ENCODE measurements around the gene CLEC18B. TPM values are rescaled to one million over a fixed set of nuclear protein-coding genes. Genes with fewer than 3 reads are reported as not detected.
"Not testable (repeated sequence)": the region's sequence is repeated elsewhere in the genome, so short reads cannot be mapped to it uniquely, and the experiment has no call there.

The CLEC18B gene
- total and polyA plus RNA-seq, 11 donors: 0.14 to 1.5 (median 0.28) TPM; not detected in 5

- ATAC-seq; H3K4me3 ChIP-seq; intact Hi-C loops (cut with DNase I); H3K9me3 ChIP-seq; H3K4me1 ChIP-seq; H3K27me3 ChIP-seq; H3K27ac ChIP-seq; H3K36me3 ChIP-seq: not testable (repeated sequence)
- peak in 1 of 5 donors; percentile 7 for DNase-seq
- 81 to 83% (median 81%) methylated on average over 7 to 10 of the region's 13 CpGs for WGBS, 4 donors
Observed at GRCh38 chr16:74391454-74392050, 29.7 kb downstream of the CLEC18B start.

GRCh38 chr16:74382339-74383034, 38.8 kb downstream of the CLEC18B start:
- H3K4me3 ChIP-seq; intact Hi-C loops (cut with DNase I); DNase-seq; H3K9me3 ChIP-seq; H3K4me1 ChIP-seq; H3K27ac ChIP-seq; ATAC-seq; H3K36me3 ChIP-seq; H3K27me3 ChIP-seq: not testable (repeated sequence)
- 63 to 86% (median 69%) methylated on average over 2 to 4 of the region's 6 CpGs for WGBS, 4 donors

GRCh38 chr16:74373847-74374184, 47.5 kb downstream of the CLEC18B start:
- H3K27me3 ChIP-seq; ATAC-seq; intact Hi-C loops (cut with DNase I); H3K4me1 ChIP-seq; H3K9me3 ChIP-seq; H3K4me3 ChIP-seq; H3K27ac ChIP-seq; H3K36me3 ChIP-seq; DNase-seq: not testable (repeated sequence)
- WGBS, 4 donors: 94 to 96% (median 95%) methylated on average over 9 of the region's 9 CpGs

GRCh38 chr16:74372953-74373846, 48.1 kb downstream of the CLEC18B start:
- intact Hi-C loops (cut with DNase I): no loop called here
- Histone ChIP-seq H3K27me3 (no peaks in the 10 kb centered on the region), H3K4me3 (no peak overlapping the region), H3K36me3 (no peaks in the 10 kb centered on the region), H3K4me1 (peaks cover 0 to 6% (median 0%) of the 10 kb centered on the region in 12 donors), H3K27ac (no peak overlapping the region), H3K9me3 (no peaks in the 10 kb centered on the region)
- TF ChIP-seq POLR2A (IDR thresholded peaks at IDR 0.05): no peak
- no peak for TF ChIP-seq CTCF (IDR thresholded peaks at IDR 0.05)
- ATAC-seq: no peak
- 86 to 91% (median 88%) methylated on average over 10 of the region's 10 CpGs for WGBS, 4 donors
- no peak for DNase-seq

GRCh38 chr16:74372369-74372768, 48.9 kb downstream of the CLEC18B start:
- intact Hi-C loops (cut with DNase I): no loop called here
- 83 to 92% (median 85%) methylated on average over 5 of the region's 5 CpGs for WGBS, 4 donors
- Histone ChIP-seq H3K4me1 (peaks cover 0 to 6% (median under 1%) of the 10 kb centered on the region in 12 donors), H3K27ac (no peak overlapping the region), H3K27me3 (no peaks in the 10 kb centered on the region), H3K9me3 (no peaks in the 10 kb centered on the region), H3K4me3 (no peak overlapping the region), H3K36me3 (no peaks in the 10 kb centered on the region)
- no peak for ATAC-seq
- TF ChIP-seq CTCF (IDR thresholded peaks at IDR 0.05) (no peak), POLR2A (IDR thresholded peaks at IDR 0.05) (no peak)
- no peak for DNase-seq

GRCh38 chr16:74370338-74371135, 50.7 kb downstream of the CLEC18B start:
- DNase-seq; intact Hi-C loops (cut with DNase I); H3K27ac ChIP-seq; H3K9me3 ChIP-seq; H3K36me3 ChIP-seq; H3K27me3 ChIP-seq; ATAC-seq; H3K4me3 ChIP-seq: not testable (repeated sequence)
- WGBS, 4 donors: 87 to 92% (median 90%) methylated on average over 20 of the region's 20 CpGs
- H3K4me1 ChIP-seq: peaks cover 0 to 24% (median 11%) of the 10 kb centered on the region in 12 donors
